ENCODE measurements around the gene CCNL2.

CCNL2 gene

GRCh38 chr1:1436630-1437032 is 37.5 kb upstream of the CCNL2 start:
- Histone ChIP-seq H3K36me3 (ENCODE audit: insufficient read depth, low read depth, low read length) (no peaks in the 10 kb centered on the region), H3K9ac (ENCODE audit: low read depth, low read length) (peak overlapping the region; percentile 63; the same call in 1 of the 2 replicates), H3K4me1 (ENCODE audit: insufficient read depth, low read length) (peaks cover 21% of the 10 kb centered on the region), H3K27me3 (ENCODE audit: insufficient read depth, low read length) (peaks cover 18% of the 10 kb centered on the region), H3K27ac (ENCODE audit: low read length) (no peak overlapping the region), H3K9me3 (ENCODE audit: insufficient read depth, low read depth, low read length) (no peaks in the 10 kb centered on the region), H3K4me3 (ENCODE audit: low read length) (peak overlapping the region; percentile 71)

DNA sequence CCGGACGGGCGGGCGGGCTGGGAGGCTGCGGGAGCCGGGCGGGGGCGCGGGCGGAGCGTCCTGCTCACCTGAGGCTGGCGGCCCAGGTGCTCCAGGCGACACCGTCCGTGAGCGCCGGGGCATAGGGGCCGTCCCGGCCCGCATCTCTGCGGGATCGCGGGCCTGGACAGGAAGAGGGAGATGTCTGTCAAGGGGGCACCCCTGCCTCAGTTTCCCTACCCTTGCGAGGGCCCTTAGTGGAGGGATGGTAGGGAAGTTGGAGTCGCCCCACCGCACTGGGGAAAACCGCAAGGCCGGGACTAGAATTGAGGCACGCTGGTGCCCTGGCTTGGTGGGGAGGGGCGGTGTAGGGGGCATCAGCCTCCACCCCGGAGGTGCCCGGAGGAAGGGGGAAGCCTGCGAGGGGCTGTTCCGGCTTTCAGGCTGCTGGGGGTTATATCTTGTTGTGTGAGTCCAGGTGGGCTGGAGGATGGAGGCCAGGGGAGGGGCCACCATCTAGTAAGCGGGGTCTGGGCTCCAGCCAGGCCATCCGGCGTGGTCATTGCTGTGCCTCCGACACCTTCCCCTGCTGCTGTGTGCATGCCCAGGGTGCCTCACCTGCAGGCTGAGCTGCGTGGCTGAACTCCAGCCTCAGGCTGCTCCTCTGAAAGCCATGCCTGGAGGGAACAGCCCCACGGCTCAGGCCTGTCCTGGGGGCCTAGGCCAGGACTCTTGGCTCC is 36.9 kb upstream of the CCNL2 start:
- Histone ChIP-seq H3K4me1 (ENCODE audit: insufficient read depth, low read length) (peaks cover 21% of the 10 kb centered on the region), H3K9ac (ENCODE audit: low read depth, low read length) (peak overlapping the region; percentile 63), H3K27me3 (ENCODE audit: insufficient read depth, low read length) (peaks cover 18% of the 10 kb centered on the region), H3K4me3 (ENCODE audit: low read length) (peak overlapping the region; percentile 71), H3K36me3 (ENCODE audit: insufficient read depth, low read depth, low read length) (no peaks in the 10 kb centered on the region), H3K9me3 (ENCODE audit: insufficient read depth, low read depth, low read length) (no peaks in the 10 kb centered on the region), H3K27ac (ENCODE audit: low read length) (no peak overlapping the region)

- Histone ChIP-seq H3K27ac (ENCODE audit: low read length) (peak within 1 kb of the TSS; percentile 61), H3K4me3 (ENCODE audit: low read length) (peak within 1 kb of the TSS; percentile 71), H3K27me3 (ENCODE audit: insufficient read depth, low read length) (peaks cover 18% of the 10 kb centered on the region), H3K9me3 (ENCODE audit: insufficient read depth, low read depth, low read length) (no peaks in the 10 kb centered on the region), H3K4me1 (ENCODE audit: insufficient read depth, low read length) (peaks cover 23% of the 10 kb centered on the region), H3K9ac (ENCODE audit: low read depth, low read length) (peak within 1 kb of the TSS; percentile 85), H3K36me3 (ENCODE audit: insufficient read depth, low read depth, low read length) (no peaks in the 10 kb centered on the region)
These were observed 36.2 kb upstream of the CCNL2 start, which contains the start of gene VWA1 for GRCh38 chr1:1435106-1435903. Gene VWA1 (plus strand): TSS chr1:1435690. CDS start chr1:1435749, 59 bp downstream.

DNA sequence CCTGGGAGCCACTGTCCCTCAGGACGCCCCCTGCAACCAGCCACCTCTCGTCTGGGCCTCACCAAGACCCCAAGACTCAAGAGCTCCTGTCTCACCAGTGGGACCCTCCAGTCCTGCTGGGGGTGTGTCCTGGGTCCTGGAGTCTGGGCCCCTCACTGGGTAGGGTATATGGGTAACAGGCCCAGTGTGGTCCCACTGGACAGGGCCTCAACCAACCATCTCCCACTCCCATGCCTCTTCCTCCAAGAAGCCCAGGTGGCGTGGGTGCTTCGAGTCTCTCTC is 35.6 kb upstream of the CCNL2 start:
- peak overlapping the region; percentile 85 for H3K9ac ChIP-seq (ENCODE audit: low read depth, low read length)

DNA sequence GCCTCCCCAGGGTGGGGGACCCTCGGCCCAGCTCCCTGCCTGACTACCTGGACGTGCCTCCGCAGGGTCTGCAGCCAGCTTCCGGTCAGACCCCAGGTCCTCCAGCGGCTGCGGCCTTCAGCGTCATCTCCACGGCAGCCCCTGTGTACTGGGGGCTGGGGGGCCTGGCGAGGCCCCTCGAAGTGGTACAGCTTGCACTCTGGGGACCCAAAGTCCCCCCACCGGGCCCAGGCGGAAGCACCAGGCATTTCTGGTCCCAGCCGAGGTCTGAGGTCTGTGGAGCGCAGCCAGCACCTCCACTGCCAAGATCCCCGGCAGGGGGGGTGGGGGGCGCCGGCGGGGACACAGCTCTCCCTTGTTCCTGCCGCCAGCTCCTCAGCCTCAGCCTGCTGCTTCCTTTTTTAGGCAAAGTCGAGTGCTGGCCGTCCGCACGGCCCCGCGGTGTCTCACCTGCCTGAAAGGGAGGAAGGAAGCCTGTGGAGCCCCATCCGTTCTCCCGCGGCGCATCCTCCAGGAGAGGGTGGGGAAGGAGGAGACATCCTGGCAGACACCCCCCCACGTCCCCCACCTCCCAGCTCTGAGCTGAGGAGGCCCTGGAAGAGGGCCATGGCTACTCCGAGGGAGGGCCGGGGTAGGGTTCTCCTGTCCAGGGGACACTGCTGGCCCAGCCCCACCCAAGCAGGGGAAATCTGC is 35.1 kb upstream of the CCNL2 start:
- peak overlapping the region; percentile 85; the same call in 1 of the 2 replicates for H3K9ac ChIP-seq (ENCODE audit: low read depth, low read length)
- peaks cover 18% of the 10 kb centered on the region for H3K27me3 ChIP-seq (ENCODE audit: insufficient read depth, low read length)
- peaks cover 25% of the 10 kb centered on the region for H3K4me1 ChIP-seq (ENCODE audit: insufficient read depth, low read length)
- peak overlapping the region; percentile 71; the same call in 1 of the 2 replicates for H3K4me3 ChIP-seq (ENCODE audit: low read length)
- peak overlapping the region; percentile 61 for H3K27ac ChIP-seq (ENCODE audit: low read length)
- no peaks in the 10 kb centered on the region for H3K9me3 ChIP-seq (ENCODE audit: insufficient read depth, low read depth, low read length)
- no peaks in the 10 kb centered on the region for H3K36me3 ChIP-seq (ENCODE audit: insufficient read depth, low read depth, low read length)

More for the DNA sequence above, 35.6 kb upstream of the CCNL2 start:
- no peaks in the 10 kb centered on the region for H3K36me3 ChIP-seq (ENCODE audit: insufficient read depth, low read depth, low read length)
- H3K27me3 ChIP-seq (ENCODE audit: insufficient read depth, low read length): peaks cover 18% of the 10 kb centered on the region
- peaks cover 25% of the 10 kb centered on the region for H3K4me1 ChIP-seq (ENCODE audit: insufficient read depth, low read length)
- H3K9me3 ChIP-seq (ENCODE audit: insufficient read depth, low read depth, low read length): no peaks in the 10 kb centered on the region
- peak overlapping the region; percentile 61 for H3K27ac ChIP-seq (ENCODE audit: low read length)
- H3K4me3 ChIP-seq (ENCODE audit: low read length): peak overlapping the region; percentile 71

GRCh38 chr1:1433804-1434130 is 34.6 kb upstream of the CCNL2 start:
- Histone ChIP-seq H3K9ac (ENCODE audit: low read depth, low read length) (peak overlapping the region; percentile 79; the same call in 1 of the 2 replicates), H3K27ac (ENCODE audit: low read length) (peak overlapping the region; percentile 61), H3K27me3 (ENCODE audit: insufficient read depth, low read length) (peaks cover 18% of the 10 kb centered on the region), H3K36me3 (ENCODE audit: insufficient read depth, low read depth, low read length) (no peaks in the 10 kb centered on the region), H3K9me3 (ENCODE audit: insufficient read depth, low read depth, low read length) (no peaks in the 10 kb centered on the region), H3K4me3 (ENCODE audit: low read length) (peak overlapping the region; percentile 51; the same call in 1 of the 2 replicates), H3K4me1 (ENCODE audit: insufficient read depth, low read length) (peaks cover 25% of the 10 kb centered on the region)

DNA sequence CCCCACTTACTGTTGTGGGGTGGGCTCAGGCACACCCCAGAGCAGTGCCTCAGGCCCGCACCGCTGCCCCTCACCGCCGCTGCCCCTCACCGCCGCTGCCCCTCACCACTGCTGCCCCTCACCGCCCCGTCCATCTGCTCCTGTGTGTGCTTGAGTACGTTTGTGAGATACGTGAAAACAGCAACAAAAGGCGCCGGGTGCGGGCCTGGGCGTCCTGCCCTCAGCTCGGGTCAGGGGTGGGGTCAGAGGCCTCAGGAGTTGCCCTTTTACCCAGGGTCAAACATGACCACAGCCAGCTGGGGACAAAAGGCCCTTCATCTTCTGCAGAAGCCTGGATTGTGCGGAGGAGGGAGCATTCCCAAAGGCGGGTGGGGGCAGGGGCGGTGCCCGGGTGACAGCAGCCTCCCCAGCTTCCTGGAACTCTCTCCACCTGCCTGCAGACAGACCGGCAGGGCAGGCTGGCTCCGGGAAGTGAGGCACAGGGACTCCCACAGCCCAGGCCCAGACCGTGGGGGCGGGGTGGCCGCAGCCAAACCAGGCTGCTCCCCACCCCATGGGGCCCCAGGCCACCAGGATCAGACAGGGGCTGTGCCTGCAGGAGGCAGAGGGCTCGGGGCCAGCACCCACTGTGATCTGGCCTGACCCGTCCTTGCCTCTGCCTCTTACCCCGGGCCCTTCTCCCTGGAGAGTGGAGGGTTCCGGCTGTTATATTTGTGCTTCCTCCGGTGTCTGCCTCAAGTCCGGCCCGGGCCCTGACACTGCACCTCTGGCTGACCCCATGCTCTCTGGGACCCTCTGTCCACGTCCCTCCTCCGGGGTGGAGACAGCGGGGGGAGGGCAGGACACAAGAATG is 34.0 kb upstream of the CCNL2 start:
- H3K4me3 ChIP-seq (ENCODE audit: low read length): peak overlapping the region; percentile 51; the same call in 1 of the 2 replicates
- H3K9me3 ChIP-seq (ENCODE audit: insufficient read depth, low read depth, low read length): no peaks in the 10 kb centered on the region
- no peaks in the 10 kb centered on the region for H3K36me3 ChIP-seq (ENCODE audit: insufficient read depth, low read depth, low read length)
- H3K9ac ChIP-seq (ENCODE audit: low read depth, low read length): peak overlapping the region; percentile 79; the same call in 1 of the 2 replicates
- H3K4me1 ChIP-seq (ENCODE audit: insufficient read depth, low read length): peaks cover 25% of the 10 kb centered on the region
- H3K27ac ChIP-seq (ENCODE audit: low read length): peak overlapping the region; percentile 61
- peaks cover 18% of the 10 kb centered on the region for H3K27me3 ChIP-seq (ENCODE audit: insufficient read depth, low read length)

DNA sequence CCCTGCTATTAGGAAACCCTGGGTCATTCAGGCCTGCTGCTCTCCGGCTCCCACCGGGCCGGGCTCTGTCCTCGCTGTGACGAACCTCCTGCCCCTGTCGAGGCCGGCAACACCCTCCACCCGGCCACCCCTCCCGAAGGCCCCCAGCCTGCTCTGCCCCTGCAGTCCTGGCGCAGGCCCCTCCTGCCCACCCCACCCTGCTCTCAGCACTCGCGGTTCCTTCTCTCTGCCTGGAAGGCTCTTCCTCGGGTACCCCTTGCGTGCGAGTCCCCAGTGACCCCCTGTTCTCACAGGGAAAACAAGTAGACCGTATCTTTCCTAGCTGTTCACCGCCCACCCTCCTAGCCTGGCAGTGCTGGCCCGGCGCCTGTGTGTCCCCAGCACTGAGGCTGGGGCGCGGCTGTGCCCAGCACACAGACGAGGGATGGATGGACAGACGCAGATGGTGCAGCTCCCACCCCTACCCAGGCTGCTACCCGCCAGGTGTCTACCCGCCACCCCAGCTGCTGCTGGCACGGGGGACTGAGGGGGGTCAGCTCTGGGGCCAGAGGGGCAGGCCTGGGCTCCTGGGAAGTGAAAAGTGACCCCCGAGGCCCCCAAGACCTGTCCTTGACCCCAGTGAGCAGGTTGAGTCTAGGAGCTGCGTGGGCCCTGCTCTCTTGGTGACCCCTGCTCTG is 33.3 kb upstream of the CCNL2 start:
- Histone ChIP-seq H3K9ac (ENCODE audit: low read depth, low read length) (peak overlapping the region; percentile 48; the same call in 1 of the 2 replicates), H3K27ac (ENCODE audit: low read length) (no peak overlapping the region)

DNA sequence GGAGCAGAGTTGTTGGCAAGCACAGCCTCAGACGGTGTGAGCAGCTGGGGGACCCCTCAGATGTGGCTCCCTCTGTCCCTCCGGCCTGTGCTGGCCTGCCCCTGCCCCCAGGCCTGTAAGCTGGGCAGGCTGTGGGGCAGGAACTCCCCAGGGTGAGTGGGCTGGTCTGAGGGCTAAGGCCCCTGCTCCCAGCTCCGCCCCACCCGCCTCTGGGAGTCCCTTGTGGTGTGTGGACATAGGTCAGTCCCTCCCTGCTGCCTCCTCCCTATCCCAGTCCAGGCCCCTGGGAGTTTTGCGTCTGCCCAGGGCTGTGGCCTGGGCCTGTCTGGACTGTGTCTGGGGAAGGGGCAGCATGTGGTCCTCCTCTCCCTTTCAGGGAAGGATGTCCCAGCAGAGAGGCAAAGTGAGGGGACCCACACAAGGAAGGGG is 32.7 kb upstream of the CCNL2 start:
- Histone ChIP-seq H3K4me1 (ENCODE audit: insufficient read depth, low read length) (peaks cover 25% of the 10 kb centered on the region), H3K9me3 (ENCODE audit: insufficient read depth, low read depth, low read length) (no peaks in the 10 kb centered on the region), H3K27me3 (ENCODE audit: insufficient read depth, low read length) (peaks cover 17% of the 10 kb centered on the region), H3K4me3 (ENCODE audit: low read length) (no peak overlapping the region), H3K27ac (ENCODE audit: low read length) (no peak overlapping the region), H3K9ac (ENCODE audit: low read depth, low read length) (peak overlapping the region; percentile 48; the same call in 1 of the 2 replicates), H3K36me3 (ENCODE audit: insufficient read depth, low read depth, low read length) (no peaks in the 10 kb centered on the region)

More for the DNA sequence above, 33.3 kb upstream of the CCNL2 start:
- H3K4me1 ChIP-seq (ENCODE audit: insufficient read depth, low read length): peaks cover 25% of the 10 kb centered on the region
- no peak overlapping the region for H3K4me3 ChIP-seq (ENCODE audit: low read length)
- H3K9me3 ChIP-seq (ENCODE audit: insufficient read depth, low read depth, low read length): no peaks in the 10 kb centered on the region
- H3K36me3 ChIP-seq (ENCODE audit: insufficient read depth, low read depth, low read length): no peaks in the 10 kb centered on the region
- peaks cover 18% of the 10 kb centered on the region for H3K27me3 ChIP-seq (ENCODE audit: insufficient read depth, low read length)

- Histone ChIP-seq H3K36me3 (ENCODE audit: insufficient read depth, low read depth, low read length) (no peaks in the 10 kb centered on the region), H3K27ac (ENCODE audit: low read length) (no peak overlapping the region), H3K9me3 (ENCODE audit: insufficient read depth, low read depth, low read length) (no peaks in the 10 kb centered on the region), H3K4me3 (ENCODE audit: low read length) (no peak overlapping the region), H3K4me1 (ENCODE audit: insufficient read depth, low read length) (peaks cover 27% of the 10 kb centered on the region), H3K9ac (ENCODE audit: low read depth, low read length) (peak overlapping the region; percentile 48; the same call in 1 of the 2 replicates), H3K27me3 (ENCODE audit: insufficient read depth, low read length) (peaks cover 11% of the 10 kb centered on the region)
These were observed 32.1 kb upstream of the CCNL2 start for GRCh38 chr1:1430992-1431844.
